ENCODE results near the gene SIX2.

Gene SIX2

DNA sequence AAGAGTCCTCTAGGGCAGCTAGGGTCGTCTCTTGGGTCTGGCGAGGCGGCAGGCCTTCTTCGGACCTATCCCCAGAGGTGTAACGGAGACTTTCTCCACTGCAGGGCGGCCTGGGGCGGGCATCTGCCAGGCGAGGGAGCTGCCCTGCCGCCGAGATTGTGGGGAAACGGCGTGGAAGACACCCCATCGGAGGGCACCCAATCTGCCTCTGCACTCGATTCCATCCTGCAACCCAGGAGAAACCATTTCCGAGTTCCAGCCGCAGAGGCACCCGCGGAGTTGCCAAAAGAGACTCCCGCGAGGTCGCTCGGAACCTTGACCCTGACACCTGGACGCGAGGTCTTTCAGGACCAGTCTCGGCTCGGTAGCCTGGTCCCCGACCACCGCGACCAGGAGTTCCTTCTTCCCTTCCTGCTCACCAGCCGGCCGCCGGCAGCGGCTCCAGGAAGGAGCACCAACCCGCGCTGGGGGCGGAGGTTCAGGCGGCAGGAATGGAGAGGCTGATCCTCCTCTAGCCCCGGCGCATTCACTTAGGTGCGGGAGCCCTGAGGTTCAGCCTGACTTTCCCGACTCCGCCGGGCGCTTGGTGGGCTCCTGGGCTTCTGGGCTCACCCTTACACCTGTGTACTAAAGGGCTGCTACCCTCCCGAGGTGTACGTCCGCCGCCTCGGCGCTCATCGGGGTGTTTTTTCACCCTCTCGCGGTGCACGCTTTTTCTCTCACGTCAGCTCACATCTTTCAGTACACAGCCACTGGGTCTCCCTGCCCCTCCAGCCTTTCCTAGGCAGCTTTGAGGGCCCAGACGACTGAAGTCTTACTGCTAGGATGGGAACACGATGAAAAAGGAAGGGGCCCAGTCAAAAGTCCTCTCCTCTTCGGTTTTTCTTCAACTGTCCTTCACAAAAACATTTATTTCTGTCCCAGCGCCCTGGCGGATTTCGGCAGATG lies 8.1 kb downstream of the SIX2 start:
- DNase-seq = no peak

DNA sequence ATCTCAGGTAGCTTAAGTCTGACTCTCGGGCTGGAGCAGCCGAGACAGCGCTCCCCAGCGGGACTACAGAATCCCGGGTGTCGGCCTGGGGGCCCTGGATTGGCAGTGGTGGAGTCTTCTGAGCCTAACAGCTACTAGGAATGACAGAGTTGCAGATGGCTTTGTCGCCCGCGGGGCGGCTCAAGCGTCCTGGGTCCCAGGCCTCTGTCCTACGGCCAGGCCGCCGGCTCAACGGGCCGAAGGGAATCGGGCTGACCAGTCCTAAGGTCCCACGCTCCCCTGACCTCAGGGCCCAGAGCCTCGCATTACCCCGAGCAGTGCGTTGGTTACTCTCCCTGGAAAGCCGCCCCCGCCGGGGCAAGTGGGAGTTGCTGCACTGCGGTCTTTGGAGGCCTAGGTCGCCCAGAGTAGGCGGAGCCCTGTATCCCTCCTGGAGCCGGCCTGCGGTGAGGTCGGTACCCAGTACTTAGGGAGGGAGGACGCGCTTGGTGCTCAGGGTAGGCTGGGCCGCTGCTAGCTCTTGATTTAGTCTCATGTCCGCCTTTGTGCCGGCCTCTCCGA lies 8.8 kb downstream of the SIX2 start:
- no peak for DNase-seq

DNA sequence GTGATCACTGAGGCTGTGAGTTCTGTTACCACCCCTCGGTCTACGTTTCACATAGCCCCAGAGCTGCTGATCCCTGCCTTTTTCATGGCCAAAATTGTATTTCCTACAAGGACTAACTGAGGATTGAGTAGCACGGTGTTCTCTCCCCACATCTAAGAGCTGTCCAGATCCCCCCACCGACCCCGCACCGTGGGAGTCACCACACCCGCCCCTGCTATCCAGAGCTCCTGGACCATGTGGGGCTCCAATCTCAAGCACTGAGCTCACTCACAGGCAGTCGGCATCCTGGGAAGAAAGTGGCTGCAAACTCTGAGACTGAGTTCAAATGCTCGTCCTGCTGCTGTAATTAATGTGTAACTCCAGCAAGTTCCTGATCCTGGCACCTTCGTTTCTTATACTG lies 9.7 kb downstream of the SIX2 start:
- no peak for DNase-seq

DNA sequence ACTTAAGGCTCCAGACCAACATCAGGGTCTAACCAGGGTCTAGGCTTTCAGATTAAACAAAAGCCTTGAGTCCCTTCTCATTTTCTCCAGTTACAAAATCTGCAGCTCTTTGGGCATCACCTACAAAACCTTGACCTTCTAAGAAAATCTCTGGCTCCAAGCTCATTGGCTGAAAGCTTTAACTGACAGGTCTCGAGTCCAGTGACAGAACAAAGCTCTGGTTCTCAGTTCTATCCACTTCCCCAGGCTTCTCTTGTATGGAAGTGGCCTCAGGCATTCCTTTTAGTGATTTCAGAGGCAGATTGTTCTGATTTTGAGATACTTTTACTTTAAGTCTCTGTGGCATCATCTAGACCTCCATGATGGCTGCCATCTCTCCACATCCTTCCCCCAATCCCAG lies 11.3 kb downstream of the SIX2 start:
- no peak for DNase-seq

DNA sequence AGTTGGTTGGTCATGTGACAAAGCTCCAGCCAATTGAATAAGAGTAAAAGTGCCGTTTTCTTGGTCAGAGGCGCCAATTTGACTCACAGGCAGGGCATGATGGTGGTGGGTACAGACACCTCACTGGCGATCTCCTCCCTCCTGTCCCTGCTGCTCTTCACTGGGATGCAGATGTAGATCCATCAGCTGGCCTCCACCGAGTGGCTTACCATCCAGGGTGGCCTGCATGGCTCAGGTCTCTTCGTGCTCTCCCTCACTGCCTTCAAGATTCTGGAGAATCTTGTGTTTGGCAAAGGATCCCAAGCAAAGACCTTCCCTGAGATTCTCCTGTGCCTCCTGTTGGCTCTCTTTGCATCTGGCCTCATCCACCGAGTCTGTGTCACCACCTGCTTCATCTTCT lies 12.9 kb downstream of the SIX2 start:
- DNase-seq = no peak

DNA sequence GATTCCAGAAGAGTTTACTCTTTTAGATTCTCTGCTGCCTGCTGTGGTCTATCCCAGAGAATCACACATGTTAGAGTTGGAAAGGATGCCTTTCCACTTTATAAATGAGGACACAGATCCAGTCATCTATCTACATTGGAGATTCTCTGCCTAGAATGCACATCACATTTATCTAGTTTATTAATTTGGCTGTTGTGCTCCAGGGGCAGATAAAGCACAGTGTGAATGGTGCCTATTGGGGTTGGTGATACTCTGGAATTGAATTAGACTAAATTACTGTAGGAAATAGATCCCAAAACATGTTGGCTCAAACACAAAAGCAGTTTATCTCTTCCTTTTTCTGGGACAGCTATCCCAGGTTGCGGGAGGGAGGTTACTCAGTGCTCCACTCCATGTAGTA lies 14.9 kb downstream of the SIX2 start:
- DNase-seq = no peak

DNA sequence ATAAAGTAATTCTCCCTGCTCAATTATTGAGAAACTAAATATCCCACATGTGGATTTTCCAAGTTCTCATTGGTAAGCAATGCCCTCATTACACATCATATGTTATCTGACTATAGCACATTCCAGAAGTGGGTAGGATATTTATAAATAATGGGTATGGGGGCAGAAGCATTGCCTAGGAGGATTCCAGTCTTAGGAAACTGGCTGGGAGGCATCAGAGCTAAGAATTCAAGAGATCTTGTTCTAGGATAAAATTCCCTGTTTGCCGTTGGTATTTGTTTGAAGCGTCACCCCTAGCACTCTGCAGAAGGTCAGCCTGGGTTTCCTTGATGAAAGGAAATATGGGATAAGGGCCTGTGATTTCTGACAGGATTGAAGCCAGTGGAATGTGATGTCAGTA lies 20.1 kb downstream of the SIX2 start:
- no peak for DNase-seq

DNA sequence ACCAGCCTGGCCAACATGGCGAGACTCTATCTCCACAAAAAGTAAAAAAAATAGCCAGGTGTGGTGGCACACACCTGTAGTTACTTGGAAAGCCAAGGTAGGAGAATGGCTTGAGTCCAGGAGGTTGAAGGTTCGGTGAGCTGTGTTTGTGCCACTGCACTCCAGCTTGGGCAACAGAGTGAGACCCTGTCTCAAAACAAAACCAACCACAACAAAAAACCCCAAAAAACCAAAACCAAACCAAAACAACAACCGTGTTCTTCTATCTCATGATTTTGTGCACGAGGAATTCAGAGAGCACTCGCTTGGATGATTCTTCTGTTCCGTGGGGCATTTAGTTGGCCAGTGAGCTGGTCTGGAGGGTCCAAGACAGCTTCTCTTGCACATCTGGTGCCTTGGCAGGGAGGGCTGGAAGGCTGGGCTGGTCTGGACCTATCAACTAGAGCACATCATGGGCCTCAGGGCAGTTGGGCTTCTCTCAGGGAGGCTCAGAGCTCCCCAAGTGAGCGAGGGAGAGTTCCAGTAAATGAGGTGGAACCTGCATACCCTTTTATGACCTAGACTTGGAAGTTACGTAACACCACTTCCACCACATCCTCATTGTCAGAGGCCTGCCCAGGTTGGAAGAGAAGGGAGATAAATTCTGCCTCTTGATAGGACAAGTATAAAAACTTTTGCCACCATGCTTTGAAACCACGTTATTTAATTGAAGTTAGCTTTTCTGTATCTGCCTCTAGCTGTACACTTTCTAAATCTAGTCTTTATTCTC lies 25.2 kb downstream of the SIX2 start:
- DNase-seq = no peak

DNA sequence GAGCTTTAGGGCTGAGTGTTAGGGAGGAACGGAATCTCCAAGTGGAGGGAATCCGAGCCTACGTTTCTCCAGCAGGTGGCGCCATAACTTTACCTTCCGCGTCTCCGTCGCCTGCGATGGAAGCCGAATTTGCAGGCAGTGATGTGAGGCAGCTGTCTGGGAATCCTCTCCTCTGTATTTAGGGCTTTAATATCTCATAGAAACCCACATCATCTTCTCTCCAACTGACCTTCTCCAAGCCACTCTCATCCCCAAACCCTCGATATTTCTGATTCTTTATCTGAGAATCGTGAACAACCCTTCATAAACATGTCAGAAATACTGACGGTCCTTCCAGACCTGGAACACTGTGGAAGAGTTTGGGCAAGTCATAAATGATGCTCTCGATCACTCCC lies 27.5 kb downstream of the SIX2 start:
- DNase-seq = peak; percentile 58

DNA sequence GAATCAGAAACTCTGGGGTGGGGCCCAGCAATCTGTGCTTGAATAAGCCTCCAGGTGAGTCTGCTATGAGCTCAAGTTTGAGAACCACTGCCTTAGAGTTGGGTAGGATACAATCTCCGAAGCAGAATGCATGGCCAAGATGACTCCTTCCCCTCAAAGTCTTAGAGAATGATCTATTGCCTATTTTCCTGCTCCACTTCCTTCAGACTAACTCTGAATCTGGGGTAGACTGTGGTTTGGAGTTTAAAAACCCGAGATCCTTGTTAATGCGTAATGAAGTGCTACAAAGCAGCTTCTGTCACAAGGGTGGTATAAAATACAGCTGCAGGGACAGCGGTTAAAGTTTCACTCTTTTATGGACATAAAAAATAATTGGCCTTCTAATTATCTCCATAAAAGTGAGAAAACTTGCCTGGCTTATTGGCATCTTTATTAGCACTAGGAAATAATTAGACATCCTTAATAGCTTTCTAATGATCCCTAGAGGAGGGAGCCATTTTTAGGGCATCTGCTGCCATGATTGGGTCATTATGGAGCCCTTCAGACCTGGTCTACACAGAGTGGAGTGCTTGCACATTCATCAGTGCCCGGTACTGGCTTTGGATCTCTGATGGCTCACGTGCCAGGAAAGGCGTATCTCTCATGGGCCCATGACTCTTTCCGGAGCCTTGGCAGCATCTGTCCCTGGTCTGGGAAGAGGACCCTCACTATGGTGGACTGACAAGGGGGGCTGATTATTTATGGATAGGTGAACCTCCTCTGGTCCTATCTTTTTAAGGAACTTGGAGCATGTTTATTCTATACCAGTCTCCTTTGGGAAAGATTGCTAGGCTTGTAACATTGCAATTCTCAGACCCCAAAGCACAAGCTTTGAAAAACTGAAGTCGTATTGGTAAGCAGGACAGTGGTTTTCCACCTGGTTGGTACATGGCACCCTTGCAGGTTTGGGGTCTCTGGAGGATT lies 28.2 kb downstream of the SIX2 start:
- no peak for DNase-seq

DNA sequence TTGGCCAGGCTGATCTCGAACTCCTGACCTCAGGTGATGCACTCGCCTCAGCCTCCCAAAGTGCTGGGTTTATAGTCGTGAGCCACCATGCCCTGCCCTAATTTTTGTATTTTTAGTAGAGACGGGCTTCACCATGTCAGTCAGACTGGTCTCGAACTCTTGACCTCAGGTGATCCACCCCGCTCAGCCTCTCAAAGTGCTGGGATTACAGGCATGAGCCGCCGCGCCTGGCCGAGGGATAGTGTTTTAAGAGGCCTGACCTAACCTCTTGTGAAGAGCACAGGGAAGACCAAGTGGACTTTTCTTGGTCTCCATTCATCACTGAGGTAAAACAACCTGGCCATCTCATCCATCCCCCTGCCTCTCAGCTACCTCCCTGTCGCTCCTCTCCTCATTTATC lies 29.7 kb downstream of the SIX2 start:
- no peak for DNase-seq

DNA sequence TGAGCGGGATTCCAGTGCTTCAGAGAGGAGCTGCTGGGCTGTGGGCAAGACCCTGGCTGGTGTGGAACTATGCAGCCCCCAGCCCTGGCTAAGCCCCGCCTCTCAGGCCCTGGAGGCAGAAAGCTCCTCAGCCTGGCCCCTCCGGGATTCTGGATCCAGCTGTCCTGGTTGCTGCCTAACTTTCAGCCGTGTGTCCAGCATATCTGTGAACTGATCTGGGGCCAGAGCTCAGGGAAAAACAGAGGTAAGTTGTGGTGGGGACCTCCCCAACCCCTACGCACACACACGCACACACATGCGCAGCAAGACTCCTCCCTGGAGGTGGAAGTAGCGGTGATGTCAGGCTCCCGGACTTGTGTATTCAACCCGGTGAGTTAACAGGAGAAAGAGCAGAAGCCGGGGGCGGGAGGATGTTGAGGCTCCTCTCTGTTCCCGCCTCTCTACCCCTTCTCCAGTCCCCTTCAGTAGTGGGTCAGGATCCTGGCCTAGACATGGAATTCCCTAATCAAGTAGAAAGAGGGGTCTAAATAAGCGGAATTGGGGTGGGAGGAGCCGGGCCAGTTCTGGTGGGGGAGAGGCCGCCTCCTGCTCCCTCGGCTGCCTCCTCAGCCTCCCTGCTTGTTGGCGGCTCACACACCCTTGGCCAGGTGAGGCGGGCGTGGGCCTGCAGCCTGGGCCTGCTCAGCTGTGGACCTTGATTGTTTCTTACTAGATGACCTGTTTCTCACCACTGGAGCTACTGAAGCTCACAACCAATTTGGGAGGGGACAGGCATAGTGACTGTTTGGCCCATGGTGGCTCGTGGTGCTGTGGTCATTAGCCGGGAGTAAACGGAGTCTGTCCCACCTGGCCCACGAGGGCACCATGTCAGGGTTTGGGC lies 33.4 kb downstream of the SIX2 start:
- no peak for DNase-seq

DNA sequence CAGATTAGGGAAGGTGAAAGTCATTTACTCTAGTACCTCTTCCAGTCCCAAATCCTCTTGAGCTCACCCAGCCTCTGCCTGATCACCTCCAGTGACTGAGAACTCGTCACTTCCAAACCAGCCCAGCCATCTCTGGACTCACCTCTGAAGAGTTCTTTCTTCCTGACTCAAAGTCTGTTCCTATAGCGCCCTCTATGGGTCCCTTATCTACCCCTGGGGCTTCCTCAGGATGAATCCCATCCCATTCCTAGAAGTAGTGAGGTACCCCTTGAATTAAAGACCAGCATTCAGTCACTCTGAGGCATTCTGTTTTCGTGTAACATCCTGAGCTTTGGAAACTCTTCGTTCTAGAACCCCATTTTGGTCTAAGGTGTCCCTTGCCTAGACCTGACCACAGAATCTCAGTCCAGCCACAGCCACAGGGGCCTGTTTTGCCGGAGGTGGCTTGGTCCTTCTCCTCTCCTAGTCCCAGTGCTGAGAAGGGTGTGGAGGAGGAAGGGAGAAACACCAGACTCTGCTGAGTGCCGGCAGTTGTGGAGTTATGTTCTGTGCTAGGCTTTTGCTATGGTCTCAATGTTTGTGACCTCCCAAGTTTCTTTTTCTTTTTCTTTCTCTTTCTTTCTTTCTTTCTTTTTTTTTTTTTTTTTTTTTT lies 35.1 kb downstream of the SIX2 start:
- no peak for DNase-seq

DNA sequence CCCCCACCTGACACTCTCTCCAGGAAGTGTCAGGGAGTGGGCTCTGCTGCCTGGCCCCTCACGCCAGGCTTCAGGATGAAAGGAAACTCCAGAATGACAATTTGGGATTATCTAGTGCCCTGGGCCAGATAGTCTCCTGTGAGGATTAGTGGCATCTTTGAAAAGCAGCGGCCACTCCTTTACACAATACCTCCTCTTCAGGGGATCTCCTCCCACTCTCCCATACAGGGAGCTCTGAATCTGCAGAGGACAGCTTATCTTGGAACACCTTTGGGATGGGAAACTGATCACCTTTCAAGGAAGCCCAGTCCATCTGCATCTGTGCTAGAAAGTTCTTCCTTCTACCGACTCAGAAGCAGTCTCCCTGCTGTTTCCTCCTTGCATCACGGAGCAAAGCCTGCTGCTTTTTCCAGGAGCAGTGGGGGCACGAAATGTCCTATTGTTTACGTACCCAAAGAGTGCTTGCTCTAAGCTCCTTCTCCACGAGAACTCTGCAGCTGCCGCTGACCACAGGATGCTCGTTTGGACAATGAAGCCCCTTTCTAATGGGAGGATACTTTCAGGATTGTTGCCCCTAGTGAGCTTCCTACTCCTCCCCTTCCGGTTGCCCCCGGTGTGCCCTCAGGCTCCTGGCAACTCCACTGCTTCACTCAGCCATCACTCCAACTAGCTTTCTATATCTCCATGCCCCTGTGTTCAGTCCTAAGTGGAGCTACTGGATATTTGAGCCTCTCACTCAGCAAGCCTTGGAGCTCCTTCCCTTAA lies 36.3 kb downstream of the SIX2 start:
- no peak for DNase-seq

DNA sequence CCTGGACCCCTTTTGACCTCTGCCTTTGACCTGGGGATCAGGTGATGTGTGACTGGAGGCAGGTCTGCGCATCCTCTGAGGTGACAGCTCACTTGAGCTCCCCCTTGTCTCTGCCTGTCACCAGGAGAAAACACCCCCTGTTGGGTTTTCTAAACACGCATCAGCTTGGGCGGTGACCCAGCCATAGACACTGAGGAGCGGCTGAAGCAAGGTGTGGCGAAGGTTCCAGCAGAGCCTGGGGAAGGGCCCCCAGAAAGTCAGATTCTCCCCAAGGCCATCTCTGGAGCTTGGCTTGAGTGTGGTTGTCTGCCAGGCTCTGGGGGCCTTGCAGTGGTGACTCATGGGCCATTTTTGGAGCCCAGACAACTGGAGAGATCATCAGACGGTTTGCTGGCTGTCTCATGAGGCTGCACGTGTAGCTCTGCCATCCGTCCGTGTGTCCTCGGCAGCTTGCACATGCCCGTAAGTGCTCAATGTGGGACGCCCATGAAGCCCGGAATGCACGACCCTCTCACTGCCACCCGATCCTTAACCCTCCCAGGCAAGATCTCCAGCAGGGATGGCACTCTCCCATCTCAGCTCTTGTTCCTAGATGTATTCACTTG lies 38.3 kb downstream of the SIX2 start:
- DNase-seq = no peak

DNA sequence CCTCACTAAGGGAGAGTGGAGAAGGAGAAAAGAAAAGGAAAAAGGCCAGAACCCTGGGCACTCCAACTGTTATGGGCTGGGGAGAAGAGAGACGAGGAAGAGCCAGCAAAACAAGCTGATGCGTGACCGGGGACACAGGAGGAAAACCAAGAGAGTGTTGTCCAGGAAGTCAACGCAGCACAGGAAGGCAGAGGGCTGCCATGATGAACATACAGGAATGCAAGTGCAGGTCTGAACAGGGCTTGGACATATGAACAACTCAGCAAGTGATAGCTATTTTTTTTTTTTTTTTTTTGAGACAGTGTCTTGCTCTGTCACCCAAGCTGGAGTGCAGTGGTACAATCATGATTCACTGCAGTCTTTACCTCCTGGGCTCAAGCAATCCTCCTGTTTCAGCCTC lies 39.3 kb downstream of the SIX2 start:
- DNase-seq = no peak

DNA sequence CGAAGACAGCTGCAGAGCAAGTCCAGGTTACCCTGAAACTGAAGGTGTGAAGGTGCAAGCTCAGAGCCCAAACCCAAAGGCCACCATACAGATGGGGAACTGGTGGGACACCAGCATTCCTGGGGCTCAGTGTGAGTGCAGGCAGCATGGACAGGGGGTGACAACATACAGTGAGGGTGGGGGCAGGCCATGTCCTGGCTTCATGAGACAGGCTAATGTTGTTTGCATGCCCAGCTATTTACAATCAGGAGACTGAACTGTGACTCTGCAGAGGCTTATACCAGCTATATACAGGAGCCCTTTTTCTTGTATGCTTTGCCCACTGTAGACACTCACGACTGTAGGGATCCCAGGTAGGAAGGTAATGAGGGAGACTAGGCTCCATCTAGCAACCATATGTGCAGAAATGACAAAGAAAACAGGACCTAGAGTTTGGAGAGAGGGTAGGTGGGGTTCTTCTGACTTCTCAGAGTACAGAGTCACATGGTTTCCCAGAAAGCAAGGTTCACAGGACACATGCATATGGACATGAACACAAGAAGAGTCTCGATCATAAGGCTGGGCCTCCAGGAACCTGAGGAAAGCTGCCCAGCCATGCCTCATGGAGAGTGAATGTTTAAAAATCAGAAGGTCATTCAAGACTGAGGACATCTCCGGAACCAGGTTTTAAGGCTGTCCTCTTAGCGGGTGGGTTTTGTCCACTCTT lies 41.4 kb downstream of the SIX2 start:
- DNase-seq = no peak

DNA sequence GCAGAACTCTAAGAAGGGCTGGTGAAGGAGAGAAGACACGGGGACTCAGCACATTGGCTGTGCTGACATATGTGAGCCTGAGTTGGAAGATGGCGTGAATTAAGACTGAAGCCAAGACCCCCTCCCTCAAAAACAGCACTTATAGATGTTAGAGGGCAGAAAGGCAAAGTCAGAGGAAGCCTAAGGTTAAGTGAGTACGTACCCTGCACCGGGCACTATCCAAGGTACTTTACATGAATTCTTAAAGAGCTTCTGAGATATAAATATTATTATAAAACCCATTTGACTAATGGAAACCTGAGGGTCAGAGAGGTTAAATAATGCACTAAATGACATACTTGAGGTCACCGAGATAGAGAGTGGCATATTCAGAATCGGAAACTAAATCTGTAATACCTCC lies 42.2 kb downstream of the SIX2 start:
- DNase-seq = no peak

DNA sequence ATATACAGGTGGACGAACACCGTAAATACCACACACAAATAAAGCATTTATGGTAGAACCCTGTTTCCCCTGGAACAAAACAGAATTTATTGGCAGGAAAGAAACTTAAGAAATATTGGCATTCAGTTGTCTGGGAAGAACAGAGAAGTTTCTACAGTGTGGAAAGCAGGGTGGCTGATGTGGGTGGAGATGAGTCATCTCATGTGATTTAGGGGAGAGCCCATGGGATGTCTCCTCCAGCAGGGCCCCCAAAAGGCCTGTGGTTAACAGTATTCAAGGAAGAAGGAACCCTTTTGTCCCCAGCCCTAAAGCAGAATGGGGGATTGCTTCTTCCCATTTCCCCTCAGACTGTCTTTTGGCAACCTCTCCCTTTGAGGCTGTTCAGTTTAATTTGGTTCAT lies 43.6 kb downstream of the SIX2 start:
- DNase-seq = no peak

Data from CD4-positive, alpha-beta T cell treated with Interleukin-4 for 4 hours (primary cell).